ENCODE measurements around the gene VEGFC. TPM values are rescaled to one million over a fixed set of nuclear protein-coding genes. Genes with fewer than 3 reads are reported as not detected.

The VEGFC gene
- total RNA-seq, 4 donors from 2014 or later: 34.4 to 58.7 (median 43.0) TPM

DNA sequence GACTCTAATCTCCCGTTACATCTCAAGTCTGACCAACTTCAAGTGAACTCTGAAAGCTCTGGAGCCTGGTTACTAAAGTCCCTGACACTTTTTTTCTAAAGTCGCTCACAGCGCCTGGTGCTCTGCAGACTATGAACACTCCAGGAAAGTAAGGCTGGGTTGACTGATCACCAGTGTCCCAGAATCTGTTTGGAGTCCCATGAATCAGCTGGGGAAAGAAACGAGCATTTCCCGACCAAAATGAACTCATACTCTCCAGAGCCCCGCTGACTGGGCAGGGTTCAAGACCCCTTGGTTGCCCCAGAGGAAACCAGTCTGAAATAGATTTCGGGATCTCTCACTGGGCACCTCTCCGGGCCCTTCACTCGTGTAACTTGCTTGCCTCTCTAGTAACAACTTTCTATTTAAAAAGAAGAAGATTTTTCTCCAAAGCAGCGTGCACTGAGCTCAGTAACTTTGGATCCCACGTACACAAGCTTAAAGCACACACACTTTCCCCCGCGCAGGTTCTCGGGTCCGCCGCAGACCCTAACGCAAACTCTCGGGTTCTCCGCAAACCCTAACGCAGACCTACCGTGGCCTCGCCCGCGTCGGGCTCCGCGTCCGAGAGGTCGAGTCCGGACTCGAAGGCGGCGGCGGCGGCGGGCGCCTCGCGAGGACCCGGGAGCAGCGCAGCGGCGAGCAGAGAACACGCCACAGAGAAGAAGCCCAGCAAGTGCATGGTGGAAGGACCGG, 964 bp downstream of the VEGFC start:
- H3K4me3 ChIP-seq (replicated peaks in 1 of 3): peak overlapping the region; percentile 64 to 79 (median 73)
- TF ChIP-seq POLR2A (IDR thresholded peaks at IDR 0.05): peak in 1 of 2 donors; percentile 82
- TF ChIP-seq, protein P1, sequence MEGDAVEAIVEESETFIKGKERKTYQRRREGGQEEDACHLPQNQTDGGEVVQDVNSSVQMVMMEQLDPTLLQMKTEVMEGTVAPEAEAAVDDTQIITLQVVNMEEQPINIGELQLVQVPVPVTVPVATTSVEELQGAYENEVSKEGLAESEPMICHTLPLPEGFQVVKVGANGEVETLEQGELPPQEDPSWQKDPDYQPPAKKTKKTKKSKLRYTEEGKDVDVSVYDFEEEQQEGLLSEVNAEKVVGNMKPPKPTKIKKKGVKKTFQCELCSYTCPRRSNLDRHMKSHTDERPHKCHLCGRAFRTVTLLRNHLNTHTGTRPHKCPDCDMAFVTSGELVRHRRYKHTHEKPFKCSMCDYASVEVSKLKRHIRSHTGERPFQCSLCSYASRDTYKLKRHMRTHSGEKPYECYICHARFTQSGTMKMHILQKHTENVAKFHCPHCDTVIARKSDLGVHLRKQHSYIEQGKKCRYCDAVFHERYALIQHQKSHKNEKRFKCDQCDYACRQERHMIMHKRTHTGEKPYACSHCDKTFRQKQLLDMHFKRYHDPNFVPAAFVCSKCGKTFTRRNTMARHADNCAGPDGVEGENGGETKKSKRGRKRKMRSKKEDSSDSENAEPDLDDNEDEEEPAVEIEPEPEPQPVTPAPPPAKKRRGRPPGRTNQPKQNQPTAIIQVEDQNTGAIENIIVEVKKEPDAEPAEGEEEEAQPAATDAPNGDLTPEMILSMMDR (IDR thresholded peaks at IDR 0.05): no peak
- peaks cover 27 to 36% of the 10 kb centered on the region in 2 donors for H3K4me1 ChIP-seq
- peak overlapping the region; percentile 93 to 99 (median 96) for H3K27ac ChIP-seq
- H3K9me3 ChIP-seq: no peaks in the 10 kb centered on the region
- no peaks in the 10 kb centered on the region for H3K27me3 ChIP-seq
- H3K36me3 ChIP-seq: no peaks in the 10 kb centered on the region
- DNase-seq: peak; percentile 78 to 80
- intact Hi-C loops (cut with DNase I): loop anchor here (5.0 kb wide), 1 partner anchor 409 kb away; no protein-coding TSS in a partner anchor
- WGBS, 2 donors: 1 to 2% methylated on average over 16 to 28 of the region's 45 CpGs

DNA sequence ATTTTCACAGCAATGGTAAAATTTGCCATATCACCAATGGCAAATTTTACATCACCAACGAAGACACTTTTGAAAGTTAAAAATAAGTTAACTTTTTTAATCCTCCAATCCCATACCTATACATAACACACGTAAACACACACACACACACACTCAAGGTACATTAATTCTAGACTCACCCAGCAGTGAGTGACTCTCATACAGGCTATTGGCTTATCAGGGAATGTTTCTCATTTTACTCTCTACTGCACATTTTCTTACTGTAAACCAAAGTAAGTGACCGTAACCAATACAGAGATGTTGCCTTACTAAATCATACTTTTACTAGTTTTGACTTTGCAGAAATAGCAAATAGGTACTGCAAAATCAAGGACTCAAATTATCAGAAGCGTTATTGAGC, 2.3 kb downstream of the VEGFC start:
- WGBS, 2 donors: 43 to 46% methylated on average over 4 of the region's 4 CpGs
- Histone ChIP-seq H3K9me3 (no peaks in the 10 kb centered on the region), H3K27me3 (no peaks in the 10 kb centered on the region), H3K27ac (peak overlapping the region; percentile 93 to 99 (median 96)), H3K4me3 (replicated peaks in 1 of 3) (peak overlapping the region in 2 of 3 donors; percentile 64 to 79), H3K36me3 (no peaks in the 10 kb centered on the region), H3K4me1 (peaks cover 33 to 39% of the 10 kb centered on the region in 2 donors)
- TF ChIP-seq, protein P1 (IDR thresholded peaks at IDR 0.05): no peak
- no peak for TF ChIP-seq POLR2A (IDR thresholded peaks at IDR 0.05)
- intact Hi-C loops (cut with DNase I): loop anchor here (5.0 kb wide), 1 partner anchor 408 kb away; no protein-coding TSS in a partner anchor
- DNase-seq: no peak

DNA sequence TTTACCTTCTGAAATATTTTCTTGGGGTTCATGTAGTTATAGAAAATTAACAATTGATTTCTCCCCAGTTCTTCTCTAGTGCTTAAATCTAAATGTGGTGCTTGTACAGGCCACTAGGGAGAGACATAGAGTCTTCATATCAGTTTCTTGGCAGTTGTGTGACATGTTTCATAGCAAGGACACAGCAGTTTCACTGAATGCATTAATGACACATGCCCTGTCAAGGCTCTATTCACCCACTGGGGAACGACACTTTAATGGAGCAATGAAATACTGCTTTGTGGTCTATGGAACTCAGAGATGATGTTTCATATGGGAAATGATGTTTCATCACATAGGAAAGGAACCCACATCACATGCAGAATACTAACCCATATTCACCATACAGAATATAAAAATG, 2.8 kb downstream of the VEGFC start:
- Histone ChIP-seq H3K27ac (peak overlapping the region in 2 of 3 donors; percentile 72 to 99), H3K4me3 (replicated peaks in 1 of 3) (peak overlapping the region in 1 of 3 donors; percentile 79), H3K27me3 (no peaks in the 10 kb centered on the region), H3K4me1 (peaks cover 37 to 42% of the 10 kb centered on the region in 2 donors), H3K36me3 (no peaks in the 10 kb centered on the region), H3K9me3 (no peaks in the 10 kb centered on the region)
- intact Hi-C loops (cut with DNase I): loop anchor here (5.0 kb wide), 1 partner anchor 408 kb away; no protein-coding TSS in a partner anchor
- TF ChIP-seq POLR2A (IDR thresholded peaks at IDR 0.05): no peak
- TF ChIP-seq, protein P1 (IDR thresholded peaks at IDR 0.05): peak; percentile 39 to 91 (median 68)
- DNase-seq: peak in 1 of 2 donors; percentile 9
- 0 to 6% methylated on average over 1 of the region's 1 CpG for WGBS, 2 donors

DNA sequence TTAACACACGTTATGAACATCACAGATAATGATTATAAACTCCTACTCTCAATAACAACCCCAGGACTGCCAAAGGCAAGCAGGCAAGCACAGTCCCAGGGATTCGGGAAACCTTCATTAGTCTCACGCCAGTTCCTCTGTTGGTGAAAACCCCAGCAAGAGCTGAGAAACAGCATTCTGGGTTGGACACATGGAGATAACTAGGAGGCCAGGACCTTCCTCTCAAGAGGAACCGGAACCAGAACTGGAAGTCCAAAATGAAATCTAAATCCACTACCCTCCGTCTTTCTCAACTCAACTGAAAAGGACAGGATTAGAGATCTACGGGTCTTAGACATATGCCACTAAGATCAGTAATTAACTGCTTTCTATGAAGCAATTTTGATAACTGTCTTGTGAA, 3.8 kb downstream of the VEGFC start:
- Histone ChIP-seq H3K27ac (peak overlapping the region; percentile 60 to 99 (median 72)), H3K4me1 (peaks cover 39 to 40% of the 10 kb centered on the region in 2 donors), H3K36me3 (no peaks in the 10 kb centered on the region), H3K4me3 (replicated peaks in 1 of 3) (peak overlapping the region in 2 of 3 donors; percentile 3 to 5), H3K9me3 (no peaks in the 10 kb centered on the region), H3K27me3 (no peaks in the 10 kb centered on the region)
- TF ChIP-seq, protein P1 (IDR thresholded peaks at IDR 0.05): no peak
- WGBS, 2 donors: 48 to 50% methylated on average over 6 of the region's 6 CpGs
- DNase-seq: peak in 1 of 2 donors; percentile 8
- intact Hi-C loops (cut with DNase I): no loop called here

DNA sequence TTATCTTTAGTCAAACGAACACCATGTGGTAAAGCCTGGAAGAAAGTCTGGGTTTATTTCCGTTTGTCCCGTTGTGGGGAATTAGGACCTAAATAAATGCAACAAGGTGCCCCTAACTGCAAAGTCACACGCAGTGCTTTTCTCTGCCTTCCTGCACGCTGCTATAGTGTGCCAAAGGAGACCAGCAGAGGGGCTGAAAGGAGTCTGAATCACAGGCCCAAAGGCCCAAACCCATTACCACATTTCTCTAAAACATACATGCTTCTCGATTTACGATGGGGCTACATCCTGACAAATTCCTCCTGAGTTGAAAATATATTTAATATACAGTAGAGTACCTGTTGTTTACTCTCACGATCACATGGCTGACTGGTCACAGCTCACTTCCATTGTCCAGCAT, 4.5 kb downstream of the VEGFC start:
- H3K27me3 ChIP-seq: no peaks in the 10 kb centered on the region
- peak; percentile 25 to 31 for DNase-seq
- intact Hi-C loops (cut with DNase I): no loop called here
- 36 to 47% methylated on average over 8 of the region's 8 CpGs for WGBS, 2 donors
- H3K9me3 ChIP-seq: no peaks in the 10 kb centered on the region
- H3K4me1 ChIP-seq: peaks cover 32 to 38% of the 10 kb centered on the region in 2 donors
- no peaks in the 10 kb centered on the region for H3K36me3 ChIP-seq
- TF ChIP-seq, protein P1 (IDR thresholded peaks at IDR 0.05): no peak
- no peak for TF ChIP-seq POLR2A (IDR thresholded peaks at IDR 0.05)
- H3K4me3 ChIP-seq (replicated peaks in 1 of 3): no peak overlapping the region
- peak overlapping the region; percentile 60 to 99 (median 72) for H3K27ac ChIP-seq
